ENCODE results near the gene NRG2. TPM values are rescaled to one million over a fixed set of nuclear protein-coding genes. Genes with fewer than 3 reads are reported as not detected.

Gene NRG2
- total RNA-seq, 4 donors from 2014 or later, result 0.66 to 4.9 (median 2.5) TPM

DNA sequence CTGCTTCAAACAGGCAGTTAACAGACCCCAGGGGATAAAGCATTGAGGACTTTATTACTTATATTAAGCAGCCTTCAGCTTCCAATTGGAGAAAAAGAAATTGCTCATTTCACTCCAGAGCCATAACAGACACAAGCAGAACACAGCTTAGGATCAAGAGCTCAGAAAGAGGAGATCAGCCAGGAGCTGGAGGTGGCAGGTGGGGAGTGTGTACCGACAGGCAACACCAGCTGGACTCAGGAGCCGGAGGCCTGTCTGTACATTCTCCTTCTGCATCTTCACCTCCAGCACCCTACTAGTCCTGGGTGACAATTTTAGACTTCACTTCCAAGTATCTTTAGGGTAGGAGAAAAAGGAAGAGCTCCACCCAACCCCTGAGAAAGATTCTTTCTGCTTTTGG, 35.8 kb downstream of the NRG2 start:
- 77 to 83% methylated on average over 2 of the region's 2 CpGs for WGBS, 2 donors
- H3K9me3 ChIP-seq, result no peaks in the 10 kb centered on the region
- intact Hi-C loops (cut with DNase I), result no loop called here
- H3K4me1 ChIP-seq, result no peaks in the 10 kb centered on the region
- H3K27me3 ChIP-seq, result peaks cover 0 to 26% (median 0%) of the 10 kb centered on the region in 4 donors
- TF ChIP-seq, protein P1, sequence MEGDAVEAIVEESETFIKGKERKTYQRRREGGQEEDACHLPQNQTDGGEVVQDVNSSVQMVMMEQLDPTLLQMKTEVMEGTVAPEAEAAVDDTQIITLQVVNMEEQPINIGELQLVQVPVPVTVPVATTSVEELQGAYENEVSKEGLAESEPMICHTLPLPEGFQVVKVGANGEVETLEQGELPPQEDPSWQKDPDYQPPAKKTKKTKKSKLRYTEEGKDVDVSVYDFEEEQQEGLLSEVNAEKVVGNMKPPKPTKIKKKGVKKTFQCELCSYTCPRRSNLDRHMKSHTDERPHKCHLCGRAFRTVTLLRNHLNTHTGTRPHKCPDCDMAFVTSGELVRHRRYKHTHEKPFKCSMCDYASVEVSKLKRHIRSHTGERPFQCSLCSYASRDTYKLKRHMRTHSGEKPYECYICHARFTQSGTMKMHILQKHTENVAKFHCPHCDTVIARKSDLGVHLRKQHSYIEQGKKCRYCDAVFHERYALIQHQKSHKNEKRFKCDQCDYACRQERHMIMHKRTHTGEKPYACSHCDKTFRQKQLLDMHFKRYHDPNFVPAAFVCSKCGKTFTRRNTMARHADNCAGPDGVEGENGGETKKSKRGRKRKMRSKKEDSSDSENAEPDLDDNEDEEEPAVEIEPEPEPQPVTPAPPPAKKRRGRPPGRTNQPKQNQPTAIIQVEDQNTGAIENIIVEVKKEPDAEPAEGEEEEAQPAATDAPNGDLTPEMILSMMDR (IDR thresholded peaks at IDR 0.05), result no peak
- TF ChIP-seq POLR2A (IDR thresholded peaks at IDR 0.05), result no peak
- no peak overlapping the region for H3K4me3 ChIP-seq
- H3K36me3 ChIP-seq, result no peaks in the 10 kb centered on the region
- no peak for DNase-seq
- no peak overlapping the region for H3K27ac ChIP-seq

DNA sequence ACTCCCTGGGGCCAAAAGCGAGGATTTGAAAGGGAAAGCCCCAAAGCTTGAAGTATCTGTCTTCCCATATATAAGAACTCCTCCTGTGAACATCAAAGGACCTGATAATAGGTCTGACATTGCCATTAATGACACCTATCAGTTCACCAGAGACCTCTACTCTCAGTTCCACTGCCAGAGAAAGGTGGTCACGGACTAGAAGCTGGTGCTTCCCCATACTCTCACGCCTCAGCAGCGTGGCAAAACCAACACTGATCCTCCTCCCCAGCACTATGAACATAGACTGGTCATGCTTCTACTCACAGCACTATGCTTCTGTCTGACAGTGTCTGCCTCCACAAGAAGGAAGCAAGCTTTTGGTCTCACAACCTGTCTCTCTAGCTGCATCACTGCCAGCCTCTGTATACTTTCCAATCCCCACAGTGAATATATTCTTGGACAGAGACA, 37.9 kb downstream of the NRG2 start:
- Histone ChIP-seq H3K36me3 (no peaks in the 10 kb centered on the region), H3K4me3 (no peak overlapping the region), H3K9me3 (no peaks in the 10 kb centered on the region), H3K27me3 (peaks cover 0 to 20% (median 0%) of the 10 kb centered on the region in 4 donors), H3K4me1 (no peaks in the 10 kb centered on the region), H3K27ac (no peak overlapping the region)
- no peak for TF ChIP-seq POLR2A (IDR thresholded peaks at IDR 0.05)
- TF ChIP-seq, protein P1 (IDR thresholded peaks at IDR 0.05), result no peak
- WGBS, 2 donors, result 61 to 80% methylated on average over 4 of the region's 4 CpGs
- intact Hi-C loops (cut with DNase I), result no loop called here
- no peak for DNase-seq

DNA sequence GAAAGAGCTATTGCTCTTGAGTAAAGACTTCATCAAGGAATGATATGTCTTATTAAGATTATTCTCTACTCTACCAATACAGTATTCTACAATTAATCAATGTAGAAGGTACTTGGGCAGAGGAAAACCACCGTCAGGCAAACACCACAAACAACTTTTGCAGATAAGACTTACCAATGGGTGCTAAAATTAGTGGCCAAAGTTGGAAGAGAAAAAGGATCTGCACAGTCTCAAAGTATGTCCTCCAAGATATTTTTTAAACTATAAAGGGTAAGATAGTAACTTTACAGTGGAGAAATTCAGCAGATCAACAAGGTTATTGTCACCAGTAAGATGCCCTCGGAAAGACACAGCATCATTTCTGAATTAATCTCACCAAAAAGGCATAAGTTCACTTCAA, 38.9 kb downstream of the NRG2 start:
- TF ChIP-seq, protein P1 (IDR thresholded peaks at IDR 0.05), result no peak
- no peak for TF ChIP-seq POLR2A (IDR thresholded peaks at IDR 0.05)
- 63 to 74% methylated on average over 2 of the region's 2 CpGs for WGBS, 2 donors
- intact Hi-C loops (cut with DNase I), result no loop called here

DNA sequence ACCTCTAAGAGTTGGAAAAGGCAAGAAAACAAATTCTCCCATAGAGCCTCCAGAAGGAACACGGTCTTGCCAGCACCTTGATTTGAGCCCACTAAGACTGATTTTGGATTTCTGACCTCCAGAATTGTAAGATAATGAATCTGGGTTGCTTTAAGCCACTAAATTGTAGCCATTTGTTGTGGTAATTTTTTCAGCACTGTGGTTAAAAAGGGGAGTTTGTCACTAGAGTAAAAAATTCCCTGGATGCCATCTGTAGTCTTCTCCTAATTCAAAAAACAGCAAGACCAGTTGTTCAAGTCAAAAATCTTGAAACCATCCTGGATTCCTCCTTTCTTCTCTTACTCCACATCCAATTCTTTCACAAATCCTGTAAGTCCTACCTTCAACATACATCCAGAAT, 39.6 kb downstream of the NRG2 start:
- peaks cover 0 to 20% (median 0%) of the 10 kb centered on the region in 4 donors for H3K27me3 ChIP-seq
- H3K9me3 ChIP-seq, result no peaks in the 10 kb centered on the region
- H3K4me1 ChIP-seq, result no peaks in the 10 kb centered on the region
- intact Hi-C loops (cut with DNase I), result no loop called here
- DNase-seq, result no peak
- 50 to 75% methylated on average over 1 of the region's 1 CpG for WGBS, 2 donors
- TF ChIP-seq, protein P1 (IDR thresholded peaks at IDR 0.05), result no peak
- no peak for TF ChIP-seq POLR2A (IDR thresholded peaks at IDR 0.05)
- no peak overlapping the region for H3K4me3 ChIP-seq
- no peak overlapping the region for H3K27ac ChIP-seq
- H3K36me3 ChIP-seq, result no peaks in the 10 kb centered on the region

More for the DNA sequence above, 38.9 kb downstream of the NRG2 start:
- DNase-seq, result no peak
- no peak overlapping the region for H3K4me3 ChIP-seq
- peaks cover 0 to 20% (median 0%) of the 10 kb centered on the region in 4 donors for H3K27me3 ChIP-seq
- no peaks in the 10 kb centered on the region for H3K9me3 ChIP-seq
- no peaks in the 10 kb centered on the region for H3K36me3 ChIP-seq
- H3K4me1 ChIP-seq, result no peaks in the 10 kb centered on the region
- no peak overlapping the region for H3K27ac ChIP-seq

DNA sequence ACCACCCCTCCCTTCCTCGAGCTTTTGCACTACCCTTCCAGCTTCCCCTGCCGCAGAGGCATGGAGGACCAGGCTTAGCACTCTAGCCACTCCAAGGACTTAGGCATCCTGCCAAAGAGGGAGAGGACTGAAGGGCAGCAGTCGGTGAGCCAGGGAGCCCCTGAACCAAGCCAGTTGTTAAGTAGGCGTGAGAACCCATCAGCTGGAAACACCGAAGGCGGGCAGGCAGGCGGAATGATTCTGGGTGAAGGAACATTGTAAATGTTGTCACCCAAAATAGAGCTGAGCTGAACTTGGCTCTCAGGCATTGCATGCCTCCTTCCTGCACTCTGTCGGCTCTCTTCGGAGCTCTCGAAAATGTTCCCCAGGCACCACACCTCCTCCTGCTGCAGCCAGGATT, 42.8 kb downstream of the NRG2 start:
- Histone ChIP-seq H3K4me3 (no peak overlapping the region), H3K4me1 (no peaks in the 10 kb centered on the region), H3K27me3 (peaks cover 0 to 21% (median 0%) of the 10 kb centered on the region in 4 donors), H3K36me3 (no peaks in the 10 kb centered on the region), H3K9me3 (no peaks in the 10 kb centered on the region), H3K27ac (no peak overlapping the region)
- TF ChIP-seq, protein P1 (IDR thresholded peaks at IDR 0.05), result no peak
- TF ChIP-seq POLR2A (IDR thresholded peaks at IDR 0.05), result no peak
- DNase-seq, result no peak
- intact Hi-C loops (cut with DNase I), result no loop called here
- 70% methylated on average over 5 to 8 of the region's 10 CpGs for WGBS, 2 donors

All from esophagus squamous epithelium (tissue), 5 donors.